Measurements from ENCODE around the gene TMEM200B.

The TMEM200B gene

GRCh38 chr1:29123887-29124365, at the start of gene TMEM200B:
Gene TMEM200B (minus strand): TSS chr1:29123903. CDS start chr1:29121828, 2,075 bp downstream.
- H3K4me2 ChIP-seq (ENCODE audit: insufficient read depth, low read length): peak within 1 kb of the TSS; percentile 74
- no peaks in the 10 kb centered on the region for H3K79me2 ChIP-seq (ENCODE audit: insufficient read depth, low read length)
- H3K36me3 ChIP-seq (ENCODE audit: insufficient read depth, low read length): no peaks in the 10 kb centered on the region
- H4K20me1 ChIP-seq (ENCODE audit: insufficient read depth, low read length): no peaks in the 10 kb centered on the region
- peak within 1 kb of the TSS; percentile 80 for H2AFZ ChIP-seq (ENCODE audit: low read depth, low read length)
- peaks cover 10% of the 10 kb centered on the region for H3K4me1 ChIP-seq (ENCODE audit: insufficient read depth, low read length)
- H3K9ac ChIP-seq (ENCODE audit: low read depth, low read length): peak within 1 kb of the TSS; percentile 59
- no peak within 1 kb of the TSS; the same call in 1 of the 2 replicates for H3K27ac ChIP-seq (ENCODE audit: low read length)
- ATAC-seq (ENCODE audit: insufficient read depth, low read depth) (no peak), DNase-seq (no peak)
- no peaks in the 10 kb centered on the region for H3K9me3 ChIP-seq (ENCODE audit: insufficient read depth, low read length, severe bottlenecking)
- no peak for TF ChIP-seq EZH2 (IDR thresholded peaks at IDR 0.05; ENCODE audit: borderline replicate concordance, low read depth, low read length, severe bottlenecking)
- no peak for TF ChIP-seq CTCF (IDR thresholded peaks at IDR 0.05; ENCODE audit: borderline replicate concordance, extremely low read depth, low read length, poor library complexity, severe bottlenecking)
- no peaks in the 10 kb centered on the region for H3K27me3 ChIP-seq (ENCODE audit: insufficient read depth, low read length, poor library complexity)
- H3K4me3 ChIP-seq (ENCODE audit: low read depth in 1 of 2, low read length in 2 of 2): peak within 1 kb of the TSS; percentile 25 to 56; a peak in 3 of 4 replicates

- no peak overlapping the region for H2AFZ ChIP-seq (ENCODE audit: low read depth, low read length)
- no peak for ATAC-seq (ENCODE audit: insufficient read depth, low read depth)
- no peaks in the 10 kb centered on the region for H3K9me3 ChIP-seq (ENCODE audit: insufficient read depth, low read length, severe bottlenecking)
- H3K36me3 ChIP-seq (ENCODE audit: insufficient read depth, low read length): peaks cover 64% of the 10 kb centered on the region
- H3K27me3 ChIP-seq (ENCODE audit: insufficient read depth, low read length, poor library complexity): no peaks in the 10 kb centered on the region
- no peak overlapping the region; the same call in 1 of the 2 replicates for H3K9ac ChIP-seq (ENCODE audit: low read depth, low read length)
- DNase-seq: no peak
- H3K4me3 ChIP-seq (ENCODE audit: low read depth in 1 of 2, low read length in 2 of 2): no peak overlapping the region
- no peak overlapping the region for H3K4me2 ChIP-seq (ENCODE audit: insufficient read depth, low read length)
- peaks cover 21% of the 10 kb centered on the region for H3K4me1 ChIP-seq (ENCODE audit: insufficient read depth, low read length)
- no peak overlapping the region for H3K27ac ChIP-seq (ENCODE audit: low read length)
- TF ChIP-seq CTCF (IDR thresholded peaks at IDR 0.05; ENCODE audit: borderline replicate concordance, extremely low read depth, low read length, poor library complexity, severe bottlenecking) (no peak), EZH2 (IDR thresholded peaks at IDR 0.05; ENCODE audit: borderline replicate concordance, low read depth, low read length, severe bottlenecking) (no peak)
- H3K79me2 ChIP-seq (ENCODE audit: insufficient read depth, low read length): peaks cover 98% of the 10 kb centered on the region
- H4K20me1 ChIP-seq (ENCODE audit: insufficient read depth, low read length): peaks cover 89% of the 10 kb centered on the region
Observed at GRCh38 chr1:29172415-29172939, 48.8 kb upstream of the TMEM200B start.

GRCh38 chr1:29171521-29171920, 47.8 kb upstream of the TMEM200B start:
- Histone ChIP-seq H3K9me3 (ENCODE audit: insufficient read depth, low read length, severe bottlenecking) (no peaks in the 10 kb centered on the region), H2AFZ (ENCODE audit: low read depth, low read length) (no peak overlapping the region), H4K20me1 (ENCODE audit: insufficient read depth, low read length) (peaks cover 89% of the 10 kb centered on the region), H3K9ac (ENCODE audit: low read depth, low read length) (no peak overlapping the region), H3K36me3 (ENCODE audit: insufficient read depth, low read length) (peaks cover 64% of the 10 kb centered on the region), H3K4me3 (ENCODE audit: low read depth in 1 of 2, low read length in 2 of 2) (no peak overlapping the region), H3K27me3 (ENCODE audit: insufficient read depth, low read length, poor library complexity) (no peaks in the 10 kb centered on the region), H3K4me1 (ENCODE audit: insufficient read depth, low read length) (peaks cover 14% of the 10 kb centered on the region), H3K4me2 (ENCODE audit: insufficient read depth, low read length) (no peak overlapping the region; the same call in 1 of the 2 replicates), H3K79me2 (ENCODE audit: insufficient read depth, low read length) (peaks cover 98% of the 10 kb centered on the region), H3K27ac (ENCODE audit: low read length) (no peak overlapping the region)
- DNase-seq (no peak), ATAC-seq (ENCODE audit: insufficient read depth, low read depth) (no peak)
- TF ChIP-seq CTCF (IDR thresholded peaks at IDR 0.05; ENCODE audit: borderline replicate concordance, extremely low read depth, low read length, poor library complexity, severe bottlenecking) (no peak), EZH2 (IDR thresholded peaks at IDR 0.05; ENCODE audit: borderline replicate concordance, low read depth, low read length, severe bottlenecking) (no peak)

All from DND-41 (cell line).